ENCODE results near the gene ANKRD9. TPM values are rescaled to one million over a fixed set of nuclear protein-coding genes. Genes with fewer than 3 reads are reported as not detected.

The ANKRD9 gene
- total and polyA plus RNA-seq, 9 of the 15 experiments (the other 6 are each of a cell fraction or from before 2014, with no cell fraction given) = 0.04 to 32.9 (median 5.3) TPM

GRCh38 chr14:102530828-102531478 lies 21.4 kb upstream of the ANKRD9 start (continued):
- TF ChIP-seq JUND (IDR thresholded peaks at IDR 0.05; ENCODE audit: borderline replicate concordance, low read depth, low read length) (no peak), JUND (tag; IDR thresholded peaks at IDR 0.05; ENCODE audit: borderline replicate concordance, low read depth, low read length) (no peak), ZFP1 (CRISPR knock-in tag; IDR thresholded peaks at IDR 0.05) (no peak), TAF9B (IDR thresholded peaks at IDR 0.05; ENCODE audit: partially characterized antibody) (no peak), ATF7 (IDR thresholded peaks at IDR 0.05) (peak; percentile 22; the same call in 1 of the 2 replicates), ZNF584 (CRISPR knock-in tag; IDR thresholded peaks at IDR 0.05; ENCODE audit: low read depth) (no peak), MYBL2 (IDR thresholded peaks at IDR 0.05; ENCODE audit: low read depth) (peak; percentile 72), MYBL2 (CRISPR knock-in tag; IDR thresholded peaks at IDR 0.05; ENCODE audit: borderline replicate concordance) (no peak), ZNF24 (IDR thresholded peaks at IDR 0.05) (0 out of 2 replicates have a peak, but pooled peaks have one; percentile 31), ZNF589 (CRISPR knock-in tag; IDR thresholded peaks at IDR 0.05; ENCODE audit: low read depth) (no peak), POLR3A (IDR thresholded peaks at IDR 0.05; ENCODE audit: borderline replicate concordance, extremely low read depth, insufficient read depth, insufficient read length) (no peak), TBP (optimal IDR thresholded peaks at IDR 0.05; ENCODE audit: low read depth, low read length) (peak; percentile 61), RFX1 (IDR thresholded peaks at IDR 0.05) (peak; percentile 25; the same call in 1 of the 2 replicates), FUS (optimal IDR thresholded peaks at IDR 0.05; ENCODE audit: low read depth, low read length) (no peak), FOXM1 (IDR thresholded peaks at IDR 0.05; ENCODE audit: low read depth) (peak; percentile 73), FOXM1 (CRISPR knock-in tag; IDR thresholded peaks at IDR 0.05; ENCODE audit: low read depth) (no peak), ELF2 (CRISPR knock-in tag; IDR thresholded peaks at IDR 0.05) (no peak), ZNF165 (CRISPR knock-in tag; IDR thresholded peaks at IDR 0.05; ENCODE audit: borderline replicate concordance) (no peak), ZFP30 (CRISPR knock-in tag; IDR thresholded peaks at IDR 0.05; ENCODE audit: borderline replicate concordance) (no peak), L3MBTL2 (IDR thresholded peaks at IDR 0.05) (0 out of 2 replicates have a peak, but pooled peaks have one; percentile 34), ZZZ3 (IDR thresholded peaks at IDR 0.05) (no peak), ZNF143 (CRISPR knock-in tag; IDR thresholded peaks at IDR 0.05) (no peak), PHB2 (IDR thresholded peaks at IDR 0.05; ENCODE audit: low read depth) (no peak), ZBTB11 (CRISPR knock-in tag; IDR thresholded peaks at IDR 0.05) (0 out of 6 replicates have a peak, but pooled peaks of 1 of the 3 experiments have one; percentile 25), TBL1XR1 (IDR thresholded peaks at IDR 0.05; ENCODE audit: low read length in 2 of 2) (no peak), ZNF785 (CRISPR knock-in tag; IDR thresholded peaks at IDR 0.05) (no peak), BRD9 (IDR thresholded peaks at IDR 0.05; ENCODE audit: low read depth, partially characterized antibody) (no peak), TEAD4 (IDR thresholded peaks at IDR 0.05; ENCODE audit: low read length) (no peak), TEAD4 (CRISPR knock-in tag; IDR thresholded peaks at IDR 0.05; ENCODE audit: borderline replicate concordance) (no peak)
